ENCODE results near the gene COX7B2. TPM values are rescaled to one million over a fixed set of nuclear protein-coding genes. Genes with fewer than 3 reads are reported as not detected.

The COX7B2 gene
- polyA plus RNA-seq, 3 donors = not detected

GRCh38 chr4:46953564-46953963, 44.5 kb upstream of the COX7B2 start:
- H4K20me1 ChIP-seq (ENCODE audit: insufficient read depth, low read length) = no peaks in the 10 kb centered on the region
- Mint-ChIP-seq H3K4me1 (no peaks in the 10 kb centered on the region), H3K4me3 (peak overlapping the region in 1 of 2 donors; percentile 27), H3K9me3 (no peaks in the 10 kb centered on the region), H3K27ac (no peak overlapping the region), H3K36me3 (no peaks in the 10 kb centered on the region), H3K27me3 (ENCODE audit: low read depth in 3 of 3) (peaks cover 3 to 10% (median 3%) of the 10 kb centered on the region in 3 donors)
- H3K4me3 ChIP-seq (replicated peaks in 1 of 3; ENCODE audit: low read depth in 2 of 3, low read length in 3 of 3) = no peak overlapping the region
- H3K36me3 ChIP-seq (replicated peaks in 1 of 2; ENCODE audit: control insufficient read depth in 1 of 2, insufficient read depth in 2 of 2, low read length in 2 of 2) = no peaks in the 10 kb centered on the region
- no peaks in the 10 kb centered on the region for H3K79me2 ChIP-seq (ENCODE audit: insufficient read depth, low read length)
- no peak for DNase-seq
- peaks cover under 1 to 8% of the 10 kb centered on the region in 2 donors for H3K27me3 ChIP-seq (ENCODE audit: control insufficient read depth in 2 of 2, insufficient read depth in 2 of 2, low read length in 2 of 2)
- H3K9me3 ChIP-seq (replicated peaks in 1 of 2; ENCODE audit: control insufficient read depth in 1 of 2, insufficient read depth in 1 of 2, low read length in 2 of 2) = no peaks in the 10 kb centered on the region
- intact Hi-C loops (cut with micrococcal nuclease) = no loop called here
- H3K4me1 ChIP-seq (ENCODE audit: control insufficient read depth in 1 of 2, insufficient read depth in 2 of 2, low read length in 2 of 2) = no peaks in the 10 kb centered on the region
- no peak overlapping the region for H2AFZ ChIP-seq (ENCODE audit: insufficient read depth, low read depth, low read length, poor library complexity, severe bottlenecking)
- no peak overlapping the region for H3K4me2 ChIP-seq (replicated peaks; ENCODE audit: extremely low read depth, low read length, poor library complexity, severe bottlenecking)
- no peak for TF ChIP-seq CTCF (IDR thresholded peaks at IDR 0.05)
- H3K9ac ChIP-seq (ENCODE audit: insufficient read depth, low read length, poor library complexity, severe bottlenecking) = no peak overlapping the region
- H3K27ac ChIP-seq (ENCODE audit: low read depth in 1 of 2, low read length in 2 of 2) = no peak overlapping the region
- no CpG with 5 or more reads among the region's 2 CpGs for WGBS (ENCODE audit: insufficient coverage)

- no peaks in the 10 kb centered on the region for H4K20me1 ChIP-seq (ENCODE audit: insufficient read depth, low read length)
- no peaks in the 10 kb centered on the region for H3K9me3 ChIP-seq (replicated peaks in 1 of 2; ENCODE audit: control insufficient read depth in 1 of 2, insufficient read depth in 1 of 2, low read length in 2 of 2)
- Mint-ChIP-seq H3K27me3 (ENCODE audit: low read depth in 3 of 3) (peaks cover 4 to 10% (median 9%) of the 10 kb centered on the region in 3 donors), H3K4me1 (no peaks in the 10 kb centered on the region), H3K9me3 (no peaks in the 10 kb centered on the region), H3K36me3 (no peaks in the 10 kb centered on the region), H3K27ac (no peak overlapping the region), H3K4me3 (no peak overlapping the region)
- no peak for TF ChIP-seq CTCF (IDR thresholded peaks at IDR 0.05)
- no peaks in the 10 kb centered on the region for H3K4me1 ChIP-seq (ENCODE audit: control insufficient read depth in 1 of 2, insufficient read depth in 2 of 2, low read length in 2 of 2)
- WGBS (ENCODE audit: insufficient coverage) = no CpG with 5 or more reads among the region's 2 CpGs
- peaks cover 0 to 8% of the 10 kb centered on the region in 2 donors for H3K27me3 ChIP-seq (ENCODE audit: control insufficient read depth in 2 of 2, insufficient read depth in 2 of 2, low read length in 2 of 2)
- H3K36me3 ChIP-seq (replicated peaks in 1 of 2; ENCODE audit: control insufficient read depth in 1 of 2, insufficient read depth in 2 of 2, low read length in 2 of 2) = no peaks in the 10 kb centered on the region
- DNase-seq = no peak
- no peaks in the 10 kb centered on the region for H3K79me2 ChIP-seq (ENCODE audit: insufficient read depth, low read length)
- H2AFZ ChIP-seq (ENCODE audit: insufficient read depth, low read depth, low read length, poor library complexity, severe bottlenecking) = no peak overlapping the region
- H3K4me2 ChIP-seq (replicated peaks; ENCODE audit: extremely low read depth, low read length, poor library complexity, severe bottlenecking) = no peak overlapping the region
- H3K27ac ChIP-seq (ENCODE audit: low read depth in 1 of 2, low read length in 2 of 2) = no peak overlapping the region
- H3K9ac ChIP-seq (ENCODE audit: insufficient read depth, low read length, poor library complexity, severe bottlenecking) = no peak overlapping the region
- no peak overlapping the region for H3K4me3 ChIP-seq (replicated peaks in 1 of 3; ENCODE audit: low read depth in 2 of 3, low read length in 3 of 3)
- intact Hi-C loops (cut with micrococcal nuclease) = no loop called here
Observed at GRCh38 chr4:46952451-46952850, 43.4 kb upstream of the COX7B2 start.

All from CD14-positive monocyte (primary cell).